Measurements from ENCODE around the gene ZFAND3.
"Not testable (repeated sequence)": the region's sequence is repeated elsewhere in the genome, so short reads cannot be mapped to it uniquely, and the experiment has no call there.

The ZFAND3 gene

GRCh38 chr6:38095054-38095453 is 275.5 kb downstream of the ZFAND3 start:
- no peak for DNase-seq

GRCh38 chr6:38099221-38099620 is 279.7 kb downstream of the ZFAND3 start:
- no peak for DNase-seq

- no peak for DNase-seq
These were observed 280.9 kb downstream of the ZFAND3 start for GRCh38 chr6:38100380-38100779.

- no peak for DNase-seq
These were observed 284.4 kb downstream of the ZFAND3 start for GRCh38 chr6:38103921-38104320.

- DNase-seq: no peak
These were observed 285.5 kb downstream of the ZFAND3 start for GRCh38 chr6:38105066-38105465.

GRCh38 chr6:38107073-38107472 is 287.5 kb downstream of the ZFAND3 start:
- DNase-seq: no peak

GRCh38 chr6:38110481-38110971 is 291.0 kb downstream of the ZFAND3 start:
- no peak for DNase-seq

- no peak for DNase-seq
These were observed 292.7 kb downstream of the ZFAND3 start for GRCh38 chr6:38112181-38112580.

GRCh38 chr6:38113825-38114576 is 294.5 kb downstream of the ZFAND3 start:
- DNase-seq: no peak

- DNase-seq: no peak
These were observed 295.6 kb downstream of the ZFAND3 start for GRCh38 chr6:38114976-38115625.

- DNase-seq: no peak
These were observed 296.1 kb downstream of the ZFAND3 start for GRCh38 chr6:38115626-38116008.

GRCh38 chr6:38116248-38116647 is 296.7 kb downstream of the ZFAND3 start:
- no peak for DNase-seq

GRCh38 chr6:38117281-38117680 is 297.8 kb downstream of the ZFAND3 start:
- no peak for DNase-seq

GRCh38 chr6:38118791-38119365 is 299.4 kb downstream of the ZFAND3 start:
- DNase-seq: no peak

- DNase-seq: no peak
These were observed 300.0 kb downstream of the ZFAND3 start for GRCh38 chr6:38119516-38119915.

- not testable (repeated sequence) for DNase-seq
These were observed 304.8 kb downstream of the ZFAND3 start for GRCh38 chr6:38124224-38124926.

- no peak for DNase-seq
These were observed 307.8 kb downstream of the ZFAND3 start for GRCh38 chr6:38127284-38127683.

GRCh38 chr6:38131527-38131965 is 312.0 kb downstream of the ZFAND3 start:
- DNase-seq: no peak

- no peak for DNase-seq
These were observed 314.6 kb downstream of the ZFAND3 start for GRCh38 chr6:38133932-38134703.

GRCh38 chr6:38134704-38135088 is 315.2 kb downstream of the ZFAND3 start:
- no peak for DNase-seq

GRCh38 chr6:38136547-38136946 is 317.0 kb downstream of the ZFAND3 start:
- no peak for DNase-seq

GRCh38 chr6:38137608-38138265 is 318.2 kb downstream of the ZFAND3 start:
- DNase-seq: no peak

Measured in activated CD4-positive, CD25-positive, alpha-beta regulatory T cell treated with anti-CD3 and anti-CD28 coated beads, Interleukin-2, amount 50 U/mL, for 72 hours (primary cell).